ENCODE results near the gene IFIT5.
"Not testable (repeated sequence)": the region's sequence is repeated elsewhere in the genome, so short reads cannot be mapped to it uniquely, and the experiment has no call there.

Gene IFIT5

GRCh38 chr10:89431977-89432376 lies 17.6 kb downstream of the IFIT5 start:
- DNase-seq (ENCODE audit: low spot score) = no peak

- DNase-seq (ENCODE audit: low spot score) = no peak
Observed at GRCh38 chr10:89438525-89438924, 24.2 kb downstream of the IFIT5 start.

- DNase-seq (ENCODE audit: low spot score) = no peak
Observed at GRCh38 chr10:89440226-89441009, 26.1 kb downstream of the IFIT5 start.

GRCh38 chr10:89442289-89442688 lies 27.9 kb downstream of the IFIT5 start:
- DNase-seq (ENCODE audit: low spot score) = no peak

GRCh38 chr10:89444819-89445218 lies 30.5 kb downstream of the IFIT5 start:
- DNase-seq (ENCODE audit: low spot score) = not testable (repeated sequence)

GRCh38 chr10:89450901-89451300 lies 36.5 kb downstream of the IFIT5 start:
- no peak for DNase-seq (ENCODE audit: low spot score)

- no peak for DNase-seq (ENCODE audit: low spot score)
Observed at GRCh38 chr10:89452193-89452592, 37.8 kb downstream of the IFIT5 start.

- DNase-seq (ENCODE audit: low spot score) = no peak
Observed at GRCh38 chr10:89454561-89455347, 40.4 kb downstream of the IFIT5 start.

- DNase-seq (ENCODE audit: low spot score) = no peak
Observed at GRCh38 chr10:89458291-89458690, 43.9 kb downstream of the IFIT5 start.

- no peak for DNase-seq (ENCODE audit: low spot score)
Observed at GRCh38 chr10:89458784-89459183, 44.4 kb downstream of the IFIT5 start.

- DNase-seq (ENCODE audit: low spot score) = no peak
Observed at GRCh38 chr10:89463846-89464537, 49.6 kb downstream of the IFIT5 start.

GRCh38 chr10:89465196-89465595 lies 50.8 kb downstream of the IFIT5 start:
- no peak for DNase-seq (ENCODE audit: low spot score)

- DNase-seq (ENCODE audit: low spot score) = peak; percentile 9
Observed at GRCh38 chr10:89466599-89467035, 52.2 kb downstream of the IFIT5 start.

GRCh38 chr10:89468191-89468965 lies 54.0 kb downstream of the IFIT5 start:
- no peak for DNase-seq (ENCODE audit: low spot score)

GRCh38 chr10:89469517-89469916 lies 55.1 kb downstream of the IFIT5 start:
- DNase-seq (ENCODE audit: low spot score) = no peak
